Stomach smooth muscle (tissue), 2 donors: ENCODE measurements around the gene PRPF6.

Source experiments
- H3K27ac ChIP-seq: one replicate; pipeline ENCODE4 v1.7.0; 2013; ENCODE audit warnings: mild to moderate bottlenecking, low read length, inconsistent platforms
- H3K27me3 ChIP-seq, 2 donors: one replicate each; pipeline ENCODE4 v1.7.0; 2013; ENCODE audit warnings: low read length in 2 of 2; ENCODE audit not compliant: insufficient read depth in 2 of 2, control insufficient read depth in 1 of 2
- H3K36me3 ChIP-seq, 2 donors: one replicate each; pipeline ENCODE4 v1.7.0; 2013; ENCODE audit warnings: low read length in 2 of 2; ENCODE audit not compliant: control insufficient read depth in 2 of 2, insufficient read depth in 2 of 2
- H3K4me1 ChIP-seq: one replicate; pipeline ENCODE4 v1.7.0; 2013; ENCODE audit warnings: low read length; ENCODE audit not compliant: control insufficient read depth, insufficient read depth
- H3K4me3 ChIP-seq, 2 donors: one replicate each; pipeline ENCODE4 v1.7.0; 2013; ENCODE audit warnings: low read length in 2 of 2
- H3K9ac ChIP-seq, 2 donors: one replicate each; pipeline ENCODE4 v1.7.0; 2013; ENCODE audit warnings: low read length in 2 of 2, mild to moderate bottlenecking in 1 of 2
- H3K9me3 ChIP-seq, 2 donors: one replicate each; pipeline ENCODE4 v1.7.0; 2013; ENCODE audit warnings: low read length in 2 of 2; ENCODE audit not compliant: control insufficient read depth in 2 of 2
- donor health status: healthy.
- donor health status: Pancreatic carcinoma.

PRPF6 gene

GRCh38 chr20:64071341-64072332, 90.7 kb downstream of the PRPF6 start:
- no peak overlapping the region for H3K9ac ChIP-seq
- H3K27ac ChIP-seq: no peak overlapping the region
- no peaks in the 10 kb centered on the region for H3K9me3 ChIP-seq
- no peaks in the 10 kb centered on the region for H3K4me1 ChIP-seq
- no peaks in the 10 kb centered on the region for H3K27me3 ChIP-seq
- peaks cover 0 to 2% of the 10 kb centered on the region in 2 donors for H3K36me3 ChIP-seq
- H3K4me3 ChIP-seq: no peak overlapping the region

GRCh38 chr20:64072498-64073063, 91.6 kb downstream of the PRPF6 start:
- Histone ChIP-seq H3K9me3 (no peaks in the 10 kb centered on the region), H3K9ac (no peak overlapping the region), H3K36me3 (peaks cover 0 to 2% of the 10 kb centered on the region in 2 donors), H3K27me3 (no peaks in the 10 kb centered on the region), H3K4me1 (peaks cover 3% of the 10 kb centered on the region), H3K27ac (no peak overlapping the region), H3K4me3 (no peak overlapping the region)

GRCh38 chr20:64073476-64074183, 92.7 kb downstream of the PRPF6 start:
- Histone ChIP-seq H3K27ac (no peak overlapping the region), H3K36me3 (peaks cover 0 to 2% of the 10 kb centered on the region in 2 donors), H3K9ac (no peak overlapping the region)

GRCh38 chr20:64074184-64074789, 93.4 kb downstream of the PRPF6 start:
- Histone ChIP-seq H3K9ac (no peak overlapping the region), H3K27ac (no peak overlapping the region), H3K36me3 (peaks cover 0 to 2% of the 10 kb centered on the region in 2 donors), H3K4me3 (no peak overlapping the region), H3K4me1 (peaks cover 15% of the 10 kb centered on the region), H3K27me3 (no peaks in the 10 kb centered on the region), H3K9me3 (no peaks in the 10 kb centered on the region)

More at GRCh38 chr20:64073476-64074183, 92.7 kb downstream of the PRPF6 start:
- Histone ChIP-seq H3K27me3 (no peaks in the 10 kb centered on the region), H3K9me3 (no peaks in the 10 kb centered on the region), H3K4me1 (peaks cover 9% of the 10 kb centered on the region), H3K4me3 (no peak overlapping the region)

GRCh38 chr20:64074963-64075362, 94.0 kb downstream of the PRPF6 start:
- Histone ChIP-seq H3K9me3 (no peaks in the 10 kb centered on the region), H3K4me3 (no peak overlapping the region), H3K4me1 (peaks cover 17% of the 10 kb centered on the region), H3K36me3 (peaks cover 0 to 2% of the 10 kb centered on the region in 2 donors), H3K27me3 (no peaks in the 10 kb centered on the region), H3K27ac (no peak overlapping the region), H3K9ac (no peak overlapping the region)

- Histone ChIP-seq H3K27me3 (no peaks in the 10 kb centered on the region), H3K27ac (no peak overlapping the region), H3K9ac (no peak overlapping the region), H3K36me3 (peaks cover 0 to 2% of the 10 kb centered on the region in 2 donors), H3K4me1 (peaks cover 17% of the 10 kb centered on the region), H3K4me3 (no peak overlapping the region), H3K9me3 (no peaks in the 10 kb centered on the region)
Measured at GRCh38 chr20:64075556-64075955, 94.6 kb downstream of the PRPF6 start.

GRCh38 chr20:64076061-64076997, 95.4 kb downstream of the PRPF6 start:
- Histone ChIP-seq H3K4me1 (peaks cover 17% of the 10 kb centered on the region), H3K27me3 (no peaks in the 10 kb centered on the region), H3K4me3 (no peak overlapping the region), H3K36me3 (peaks cover 0 to 2% of the 10 kb centered on the region in 2 donors), H3K27ac (no peak overlapping the region), H3K9me3 (no peaks in the 10 kb centered on the region), H3K9ac (no peak overlapping the region)

GRCh38 chr20:64077094-64077493, 96.2 kb downstream of the PRPF6 start:
- Histone ChIP-seq H3K9ac (no peak overlapping the region), H3K4me1 (peaks cover 19% of the 10 kb centered on the region), H3K9me3 (no peaks in the 10 kb centered on the region), H3K27me3 (no peaks in the 10 kb centered on the region), H3K4me3 (no peak overlapping the region), H3K27ac (no peak overlapping the region), H3K36me3 (peaks cover 0 to 2% of the 10 kb centered on the region in 2 donors)

GRCh38 chr20:64077541-64077875, 96.6 kb downstream of the PRPF6 start:
- Histone ChIP-seq H3K4me1 (peaks cover 19% of the 10 kb centered on the region), H3K27ac (no peak overlapping the region), H3K9ac (no peak overlapping the region), H3K27me3 (peaks cover 0 to 4% of the 10 kb centered on the region in 2 donors), H3K4me3 (peak overlapping the region in 1 of 2 donors; percentile 74), H3K9me3 (no peaks in the 10 kb centered on the region), H3K36me3 (peaks cover 0 to under 1% of the 10 kb centered on the region in 2 donors)
